ENCODE measurements around the gene POU3F3.

DNA sequence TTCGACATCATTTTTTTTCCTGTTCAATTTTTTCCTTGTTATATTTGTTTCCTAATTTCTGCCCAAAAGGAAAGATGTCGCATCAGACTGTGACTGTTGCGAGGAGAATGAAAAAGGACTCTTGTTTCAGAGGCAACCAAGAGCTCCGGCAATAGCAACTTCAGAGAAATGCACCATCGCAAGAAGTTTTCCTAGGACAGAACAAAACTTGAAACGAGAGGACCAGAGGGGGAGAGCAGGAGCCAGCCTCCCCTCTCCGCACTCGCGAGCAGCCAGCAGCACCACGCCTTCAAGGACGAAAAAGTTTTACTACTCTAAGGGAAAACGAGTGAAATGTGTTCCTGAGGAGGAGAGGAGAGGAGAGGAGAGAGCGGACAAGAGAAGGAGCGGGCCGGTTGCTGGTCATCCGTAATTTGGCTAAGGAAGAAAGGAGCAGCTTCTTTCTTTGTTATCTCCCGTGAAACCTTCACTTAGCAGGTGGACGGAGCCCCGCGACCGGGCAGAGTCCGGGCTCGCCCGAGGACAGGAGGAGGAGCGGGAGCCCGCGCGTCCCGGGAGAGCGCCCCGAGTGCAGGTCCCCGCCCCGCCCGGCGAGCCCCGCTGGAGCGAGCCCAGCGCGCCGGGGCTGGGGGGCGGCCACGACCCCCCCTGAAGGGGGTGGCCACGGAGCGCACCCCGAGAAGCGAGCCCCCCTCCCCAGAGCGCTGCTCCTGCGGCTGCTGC, 744 bp downstream of the POU3F3 start:
- no peak for TF ChIP-seq ZNF473 (tag by site-specific recombination; IDR thresholded peaks at IDR 0.05)
- no peak for TF ChIP-seq ZNF140 (tag by site-specific recombination; IDR thresholded peaks at IDR 0.05)
- TF ChIP-seq, protein P1, sequence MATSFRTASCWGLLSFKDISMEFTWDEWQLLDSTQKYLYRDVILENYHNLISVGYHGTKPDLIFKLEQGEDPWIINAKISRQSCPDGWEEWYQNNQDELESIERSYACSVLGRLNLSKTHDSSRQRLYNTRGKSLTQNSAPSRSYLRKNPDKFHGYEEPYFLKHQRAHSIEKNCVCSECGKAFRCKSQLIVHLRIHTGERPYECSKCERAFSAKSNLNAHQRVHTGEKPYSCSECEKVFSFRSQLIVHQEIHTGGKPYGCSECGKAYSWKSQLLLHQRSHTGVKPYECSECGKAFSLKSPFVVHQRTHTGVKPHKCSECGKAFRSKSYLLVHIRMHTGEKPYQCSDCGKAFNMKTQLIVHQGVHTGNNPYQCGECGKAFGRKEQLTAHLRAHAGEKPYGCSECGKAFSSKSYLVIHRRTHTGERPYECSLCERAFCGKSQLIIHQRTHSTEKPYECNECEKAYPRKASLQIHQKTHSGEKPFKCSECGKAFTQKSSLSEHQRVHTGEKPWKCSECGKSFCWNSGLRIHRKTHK (tag by site-specific recombination; IDR thresholded peaks at IDR 0.05): no peak
- no peak for TF ChIP-seq ZFP3 (tag by site-specific recombination; IDR thresholded peaks at IDR 0.05; ENCODE audit: low read depth)
- TF ChIP-seq ZNF585B (tag by site-specific recombination; IDR thresholded peaks at IDR 0.05): no peak
- no peak for TF ChIP-seq PRDM6 (tag by site-specific recombination; IDR thresholded peaks at IDR 0.05)
- TF ChIP-seq, protein P2, sequence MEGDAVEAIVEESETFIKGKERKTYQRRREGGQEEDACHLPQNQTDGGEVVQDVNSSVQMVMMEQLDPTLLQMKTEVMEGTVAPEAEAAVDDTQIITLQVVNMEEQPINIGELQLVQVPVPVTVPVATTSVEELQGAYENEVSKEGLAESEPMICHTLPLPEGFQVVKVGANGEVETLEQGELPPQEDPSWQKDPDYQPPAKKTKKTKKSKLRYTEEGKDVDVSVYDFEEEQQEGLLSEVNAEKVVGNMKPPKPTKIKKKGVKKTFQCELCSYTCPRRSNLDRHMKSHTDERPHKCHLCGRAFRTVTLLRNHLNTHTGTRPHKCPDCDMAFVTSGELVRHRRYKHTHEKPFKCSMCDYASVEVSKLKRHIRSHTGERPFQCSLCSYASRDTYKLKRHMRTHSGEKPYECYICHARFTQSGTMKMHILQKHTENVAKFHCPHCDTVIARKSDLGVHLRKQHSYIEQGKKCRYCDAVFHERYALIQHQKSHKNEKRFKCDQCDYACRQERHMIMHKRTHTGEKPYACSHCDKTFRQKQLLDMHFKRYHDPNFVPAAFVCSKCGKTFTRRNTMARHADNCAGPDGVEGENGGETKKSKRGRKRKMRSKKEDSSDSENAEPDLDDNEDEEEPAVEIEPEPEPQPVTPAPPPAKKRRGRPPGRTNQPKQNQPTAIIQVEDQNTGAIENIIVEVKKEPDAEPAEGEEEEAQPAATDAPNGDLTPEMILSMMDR (tag by site-specific recombination; IDR thresholded peaks at IDR 0.05): no peak
- TF ChIP-seq ZNF133 (tag by site-specific recombination; IDR thresholded peaks at IDR 0.05): no peak
- no peak for TF ChIP-seq SP7 (tag by site-specific recombination; IDR thresholded peaks at IDR 0.05)

Measured in HEK293 (cell line).